Kidney (tissue), 14 donors: ENCODE results near the gene TCF3. TPM values are rescaled to one million over a fixed set of nuclear protein-coding genes. Genes with fewer than 3 reads are reported as not detected.
"Not testable (repeated sequence)": the region's sequence is repeated elsewhere in the genome, so short reads cannot be mapped to it uniquely, and the experiment has no call there.

Experiments
- DNase-seq, 5 donors: peaks; one replicate each; pipeline ENCODE4 v3.0.0-alpha.2; 2013 to 2020
- FAIRE-seq: peaks from 2 replicates; lab custom pipeline; 2012; peaks lifted over from hg19 to GRCh38; lab: Jason Lieb, UNC
- H3K27ac ChIP-seq, 2 donors: one replicate each; pipeline ENCODE4 v1.7.0; 2013; ENCODE audit warnings: low read depth in 2 of 2, low read length in 2 of 2, inconsistent platforms in 1 of 2
- H3K27me3 ChIP-seq: one replicate; pipeline ENCODE4 v1.7.1; 2013; ENCODE audit warnings: low read length, inconsistent platforms; ENCODE audit not compliant: control insufficient read depth, insufficient read depth
- H3K36me3 ChIP-seq, 3 donors: one replicate each; pipeline versions ENCODE4 v1.7.0 to v1.7.1; 2013; ENCODE audit warnings: low read length in 3 of 3, control low read depth in 1 of 3, inconsistent platforms in 1 of 3; ENCODE audit not compliant: insufficient read depth in 3 of 3, control insufficient read depth in 2 of 3
- H3K4me1 ChIP-seq, 3 donors: one replicate each; pipeline versions ENCODE4 v1.7.0 to v1.7.1; 2013; ENCODE audit warnings: low read length in 3 of 3, inconsistent platforms in 1 of 3, low read depth in 1 of 3; ENCODE audit not compliant: control insufficient read depth in 2 of 3, insufficient read depth in 2 of 3
- H3K4me3 ChIP-seq, 3 donors: one replicate each; pipeline versions ENCODE4 v1.7.0 to v1.8.1; 2013; ENCODE audit warnings: low read length in 3 of 3, control low read depth in 1 of 3, inconsistent platforms in 1 of 3
- H3K9ac ChIP-seq, 3 donors: one replicate each; pipeline versions ENCODE4 v1.7.0 to v1.7.1; 2013; ENCODE audit warnings: low read length in 3 of 3, control low read depth in 1 of 3, inconsistent platforms in 1 of 3
- H3K9me3 ChIP-seq, 3 donors: one replicate each; pipeline versions ENCODE4 v1.7.0 to v1.7.1; 2013; ENCODE audit warnings: low read length in 3 of 3, control low read depth in 1 of 3, inconsistent platforms in 1 of 3; ENCODE audit not compliant: control insufficient read depth in 2 of 3, insufficient read depth in 1 of 3
- intact Hi-C: fragments of 100-400 bp; cut with DNase I; formaldehyde crosslinking; loops from one replicate; pipeline ENCODE4 v1.11.1; 2022
- polyA plus RNA-seq: library from polyadenylated mRNA; stranded (reverse); fragments of 350-450 nt; fragmentation: Illumina TruSeq; extraction: RNeasy Lipid Tissue Mini Kit (QIAGEN cat#74804); gene quantifications from one replicate; pipeline ENCODE4 v1.2.3, GENCODE V29; 2014; ENCODE audit warnings: low read depth, low replicate concordance; ENCODE audit not compliant: insufficient read depth
- total RNA-seq: library from RNA; stranded (reverse); fragmentation: NEBNext Ultra II Directional; extraction: Animal tissue kit (Norgen Biotek cat#: 25700); gene quantifications from one replicate; pipeline ENCODE4 v1.2.1, GENCODE V29; 2021
- TF ChIP-seq, protein P1 (sequence below): IDR thresholded peaks from 3 replicates; pipeline ENCODE4 v1.5.1; 2012; ENCODE audit warnings: mild to moderate bottlenecking, moderate library complexity, borderline replicate concordance; ENCODE audit not compliant: insufficient read depth; ENCODE audit errors: extremely low read depth
- donor health status: control.
- donor health status: control.
- donor health status: control.
- donor health status: control.
- donor health status: control.
- donor health status: DM: yes; HTN: yes; CAD: no.
- donor health status: Normal renal cell carcinoma (clear cell type).

The TCF3 gene
- total and polyA plus RNA-seq, 2 donors from 2014 or later, result 20.3 to 50.2 TPM

DNA sequence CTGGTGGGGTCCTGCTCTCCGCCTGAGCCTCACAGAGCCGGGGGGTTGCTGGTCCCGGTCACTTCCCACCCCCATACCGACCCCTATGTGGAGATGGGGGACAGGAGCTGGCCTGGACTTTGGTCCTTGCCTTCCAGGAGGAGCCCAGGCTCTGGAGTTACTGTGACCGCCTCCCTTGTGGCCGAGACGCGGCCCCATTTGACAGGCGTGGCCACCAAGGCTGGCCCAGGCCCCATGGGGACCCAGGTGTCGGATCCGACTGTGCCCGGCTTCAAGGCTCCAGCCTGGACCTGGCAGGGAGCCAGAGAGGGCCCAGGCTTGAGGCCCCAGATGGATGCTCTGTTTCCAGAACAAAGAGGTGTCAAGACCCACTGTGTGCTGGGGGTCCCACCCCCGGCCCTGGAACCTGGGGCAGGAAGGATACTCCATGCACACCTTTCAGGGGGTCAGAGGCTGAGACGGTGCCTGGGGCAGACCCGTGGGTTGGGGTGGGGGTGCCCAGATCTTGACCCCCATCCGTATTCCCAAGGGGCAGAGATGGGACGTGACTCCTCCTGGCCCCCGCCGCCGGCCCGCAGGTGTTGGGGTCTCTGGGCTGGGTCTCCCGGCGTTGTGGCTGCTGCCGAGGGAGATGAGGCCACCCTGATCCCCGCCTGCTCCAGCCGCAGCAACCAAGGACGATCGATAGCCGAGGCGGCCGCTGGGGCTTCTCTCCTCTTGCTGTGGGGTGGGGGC, 47.8 kb upstream of the TCF3 start:
- Histone ChIP-seq H3K27ac (no peak overlapping the region), H3K4me3 (no peak overlapping the region), H3K36me3 (no peaks in the 10 kb centered on the region), H3K4me1 (no peaks in the 10 kb centered on the region), H3K9ac (no peak overlapping the region), H3K9me3 (no peaks in the 10 kb centered on the region), H3K27me3 (peaks cover 6% of the 10 kb centered on the region)
- no peak for FAIRE-seq
- DNase-seq, result no peak
- TF ChIP-seq, protein P1, sequence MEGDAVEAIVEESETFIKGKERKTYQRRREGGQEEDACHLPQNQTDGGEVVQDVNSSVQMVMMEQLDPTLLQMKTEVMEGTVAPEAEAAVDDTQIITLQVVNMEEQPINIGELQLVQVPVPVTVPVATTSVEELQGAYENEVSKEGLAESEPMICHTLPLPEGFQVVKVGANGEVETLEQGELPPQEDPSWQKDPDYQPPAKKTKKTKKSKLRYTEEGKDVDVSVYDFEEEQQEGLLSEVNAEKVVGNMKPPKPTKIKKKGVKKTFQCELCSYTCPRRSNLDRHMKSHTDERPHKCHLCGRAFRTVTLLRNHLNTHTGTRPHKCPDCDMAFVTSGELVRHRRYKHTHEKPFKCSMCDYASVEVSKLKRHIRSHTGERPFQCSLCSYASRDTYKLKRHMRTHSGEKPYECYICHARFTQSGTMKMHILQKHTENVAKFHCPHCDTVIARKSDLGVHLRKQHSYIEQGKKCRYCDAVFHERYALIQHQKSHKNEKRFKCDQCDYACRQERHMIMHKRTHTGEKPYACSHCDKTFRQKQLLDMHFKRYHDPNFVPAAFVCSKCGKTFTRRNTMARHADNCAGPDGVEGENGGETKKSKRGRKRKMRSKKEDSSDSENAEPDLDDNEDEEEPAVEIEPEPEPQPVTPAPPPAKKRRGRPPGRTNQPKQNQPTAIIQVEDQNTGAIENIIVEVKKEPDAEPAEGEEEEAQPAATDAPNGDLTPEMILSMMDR, result no peak
- intact Hi-C loops, result no loop called here

DNA sequence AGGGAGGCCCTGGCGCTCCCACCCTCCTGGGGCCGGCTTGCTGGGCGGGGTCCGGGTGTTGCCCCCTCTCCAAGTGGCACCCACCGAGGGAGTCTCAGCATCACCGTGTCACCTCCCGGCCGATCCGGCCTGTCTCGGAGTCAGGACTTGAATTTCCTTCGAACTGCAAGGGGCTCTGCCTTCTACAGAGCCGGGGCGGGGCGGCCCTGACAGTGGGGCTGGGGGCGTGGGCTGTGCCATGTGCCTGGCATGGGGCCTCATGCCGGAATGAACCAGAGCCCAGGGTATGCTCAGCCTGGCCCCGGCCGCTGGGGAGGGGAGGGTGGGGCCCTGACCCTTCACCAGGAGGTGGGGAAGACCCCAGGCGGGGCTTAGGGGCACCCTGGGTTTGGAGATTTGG, 47.0 kb upstream of the TCF3 start:
- Histone ChIP-seq H3K27ac (no peak overlapping the region), H3K4me3 (no peak overlapping the region), H3K4me1 (no peaks in the 10 kb centered on the region), H3K36me3 (no peaks in the 10 kb centered on the region), H3K9me3 (no peaks in the 10 kb centered on the region), H3K9ac (no peak overlapping the region), H3K27me3 (peaks cover 6% of the 10 kb centered on the region)
- DNase-seq, result no peak
- TF ChIP-seq, protein P1, result no peak
- FAIRE-seq, result no peak
- intact Hi-C loops, result no loop called here

DNA sequence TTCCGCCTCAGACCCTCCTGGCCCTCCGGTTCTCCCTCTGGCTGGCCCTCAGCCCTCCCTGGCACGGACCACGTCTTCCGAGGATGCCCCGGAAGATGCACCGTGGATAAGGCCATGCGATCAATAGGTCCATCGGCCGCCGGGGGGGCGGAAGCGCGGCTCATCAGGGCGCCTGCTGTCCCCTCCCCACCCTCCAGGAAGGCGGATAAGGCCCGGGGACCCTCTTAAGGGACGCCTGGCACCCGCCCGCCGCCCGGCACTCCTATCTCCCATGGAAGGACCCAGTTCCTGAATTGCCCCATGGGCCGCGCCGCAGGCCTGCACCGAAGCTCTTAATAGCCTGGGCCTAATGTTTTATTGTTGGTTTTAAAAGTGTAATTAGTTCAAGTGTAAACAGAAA, 46.2 kb upstream of the TCF3 start:
- intact Hi-C loops, result no loop called here
- Histone ChIP-seq H3K36me3 (no peaks in the 10 kb centered on the region), H3K9ac (no peak overlapping the region), H3K27me3 (peaks cover 6% of the 10 kb centered on the region), H3K9me3 (no peaks in the 10 kb centered on the region), H3K27ac (no peak overlapping the region), H3K4me1 (no peaks in the 10 kb centered on the region), H3K4me3 (no peak overlapping the region)
- DNase-seq (no peak), FAIRE-seq (no peak)
- TF ChIP-seq, protein P1, result no peak

DNA sequence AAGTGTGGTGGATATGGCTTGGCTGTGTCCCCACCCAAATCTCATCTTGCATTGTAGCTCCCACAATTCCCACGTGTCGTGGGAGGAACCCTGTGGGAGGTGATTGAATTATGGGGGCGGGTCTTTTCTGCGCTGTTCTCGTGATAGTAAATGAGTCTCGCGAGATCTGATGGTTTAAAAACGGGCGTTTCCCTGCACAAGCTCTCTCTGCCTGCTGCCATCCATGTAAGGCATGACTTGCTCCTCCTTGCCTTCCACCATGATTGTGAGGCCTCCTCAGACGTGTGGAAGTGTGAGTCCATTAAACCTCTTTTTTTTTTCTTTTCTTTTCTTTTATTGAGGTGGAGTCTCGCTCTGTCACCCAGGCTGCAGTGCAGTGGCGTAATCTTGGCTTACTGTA, 43.1 kb upstream of the TCF3 start:
- H3K36me3 ChIP-seq, FAIRE-seq, H3K27ac ChIP-seq, H3K4me3 ChIP-seq, H3K9me3 ChIP-seq, H3K27me3 ChIP-seq, H3K9ac ChIP-seq, intact Hi-C loops, DNase-seq, H3K4me1 ChIP-seq: not testable (repeated sequence)
